NCI-H69 (cell line): ENCODE measurements around the gene KRT78.
"Not testable (repeated sequence)": the region's sequence is repeated elsewhere in the genome, so short reads cannot be mapped to it uniquely, and the experiment has no call there.

Experiments
- DNase-seq: peaks from one replicate; lab custom pipeline; 2025; lab: John Stamatoyannopoulos, UW

KRT78 gene, protein sequence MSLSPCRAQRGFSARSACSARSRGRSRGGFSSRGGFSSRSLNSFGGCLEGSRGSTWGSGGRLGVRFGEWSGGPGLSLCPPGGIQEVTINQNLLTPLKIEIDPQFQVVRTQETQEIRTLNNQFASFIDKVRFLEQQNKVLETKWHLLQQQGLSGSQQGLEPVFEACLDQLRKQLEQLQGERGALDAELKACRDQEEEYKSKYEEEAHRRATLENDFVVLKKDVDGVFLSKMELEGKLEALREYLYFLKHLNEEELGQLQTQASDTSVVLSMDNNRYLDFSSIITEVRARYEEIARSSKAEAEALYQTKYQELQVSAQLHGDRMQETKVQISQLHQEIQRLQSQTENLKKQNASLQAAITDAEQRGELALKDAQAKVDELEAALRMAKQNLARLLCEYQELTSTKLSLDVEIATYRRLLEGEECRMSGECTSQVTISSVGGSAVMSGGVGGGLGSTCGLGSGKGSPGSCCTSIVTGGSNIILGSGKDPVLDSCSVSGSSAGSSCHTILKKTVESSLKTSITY

DNA sequence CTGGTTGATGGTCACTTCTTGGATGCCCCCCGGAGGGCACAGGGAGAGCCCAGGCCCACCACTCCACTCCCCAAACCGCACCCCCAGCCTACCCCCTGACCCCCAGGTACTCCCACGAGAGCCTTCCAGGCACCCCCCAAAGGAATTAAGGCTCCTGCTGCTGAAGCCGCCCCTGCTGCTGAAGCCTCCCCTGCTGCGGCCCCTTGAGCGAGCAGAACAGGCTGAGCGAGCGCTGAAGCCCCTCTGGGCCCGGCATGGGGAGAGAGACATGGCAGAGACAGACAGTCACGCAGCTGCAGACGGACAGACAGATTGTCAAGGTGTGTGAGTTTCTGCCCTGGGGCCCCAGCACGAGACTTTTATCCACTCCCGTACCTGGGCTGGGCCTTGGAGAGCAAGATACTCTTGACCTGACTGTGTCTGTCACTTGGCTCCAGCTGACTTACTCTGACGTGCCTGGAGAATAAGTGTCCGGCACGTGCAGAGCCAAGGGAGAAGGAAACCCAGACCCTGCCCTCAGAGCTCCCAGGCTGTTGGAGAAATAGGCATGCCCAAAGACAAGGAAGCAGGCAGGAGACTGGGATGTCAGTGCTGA is at the start of gene KRT78:
TSS of gene KRT78 (minus strand) at position 334 of the 595 bp plus-strand sequence. CDS start at position 270, 64 bp downstream.
- DNase-seq: no peak

DNA sequence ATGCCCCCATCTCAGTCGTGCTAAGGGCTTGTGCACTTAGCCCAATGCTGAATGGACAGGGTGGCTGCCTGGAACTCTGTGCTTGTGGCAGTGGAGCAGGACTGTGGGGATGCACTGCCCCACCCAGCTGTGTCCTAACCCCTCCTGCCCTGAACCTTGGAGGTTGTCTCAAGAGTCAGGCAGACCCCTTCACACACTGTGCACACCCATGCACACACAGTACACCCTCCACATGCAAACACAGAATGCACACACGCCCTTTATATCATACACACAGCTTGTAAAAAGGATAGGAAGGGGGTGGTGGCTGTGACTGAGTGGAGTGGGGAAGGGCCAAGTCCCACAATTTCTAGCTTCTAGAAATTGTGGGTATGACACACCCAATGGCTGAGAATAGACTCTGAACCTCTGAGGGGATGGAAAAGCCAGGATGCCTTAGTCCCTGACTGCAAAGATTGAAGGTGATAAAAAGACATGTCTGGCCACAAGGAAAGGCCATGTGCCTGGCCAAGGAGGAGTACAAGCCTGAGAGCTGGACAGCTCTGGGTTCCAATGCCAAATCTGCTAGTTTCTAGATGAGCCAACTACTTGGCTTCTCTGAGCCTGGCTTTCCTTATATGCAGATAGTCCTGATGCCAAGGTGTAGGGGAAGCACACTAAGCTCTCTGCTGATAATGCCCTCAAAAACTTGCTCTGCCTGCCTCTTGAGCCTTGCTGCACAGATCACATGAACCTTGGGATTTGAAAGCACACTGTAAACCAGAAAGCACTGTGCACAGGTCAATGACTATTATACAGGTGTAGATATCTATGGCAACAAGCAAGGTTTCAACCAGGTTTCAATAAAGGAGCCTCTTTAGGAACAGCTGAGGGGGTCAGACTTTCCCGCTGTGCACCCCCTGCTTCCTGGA is 47.7 kb upstream of the KRT78 start:
- no peak for DNase-seq

DNA sequence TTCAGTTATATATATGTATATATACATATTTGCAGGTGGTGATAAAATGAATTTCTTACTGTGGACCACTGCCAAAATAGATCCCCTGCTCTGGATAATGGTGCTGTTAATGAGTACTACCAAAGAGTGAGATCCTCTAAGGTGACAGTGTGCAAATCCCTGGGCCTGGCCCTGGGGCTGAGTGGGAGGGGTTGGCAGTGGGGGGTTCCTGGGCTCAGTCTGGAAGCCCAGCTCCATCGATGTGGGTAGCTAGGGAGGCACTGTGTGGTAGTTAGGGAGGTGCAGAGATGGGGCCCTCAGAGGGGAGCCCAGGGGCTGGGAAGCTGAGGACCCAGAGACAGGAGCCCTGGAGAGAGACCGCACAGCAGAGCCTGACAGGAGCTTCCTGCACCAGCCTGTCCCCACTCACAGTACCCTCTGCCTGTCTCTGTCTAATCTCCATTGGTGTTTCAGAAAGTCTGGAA is 47.0 kb upstream of the KRT78 start:
- peak; percentile 93 for DNase-seq

DNA sequence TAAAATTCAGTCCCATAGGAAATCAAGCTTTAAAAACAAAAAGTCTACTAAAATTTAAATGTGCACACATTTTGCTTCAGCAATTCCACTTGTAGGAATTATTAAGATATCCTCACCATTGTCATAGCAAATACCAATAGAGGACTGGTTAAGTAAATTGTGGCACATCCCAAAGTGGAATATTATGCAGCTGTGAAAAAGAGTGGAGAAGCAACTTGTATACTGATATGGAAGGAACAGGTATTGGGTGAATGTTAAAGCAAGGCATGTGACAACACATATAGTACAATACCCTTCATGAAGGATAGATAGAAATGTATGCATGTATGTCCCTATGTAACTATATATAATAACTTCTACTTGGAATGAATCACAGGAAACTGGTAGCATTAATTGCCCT is 44.2 kb upstream of the KRT78 start:
- no peak for DNase-seq

DNA sequence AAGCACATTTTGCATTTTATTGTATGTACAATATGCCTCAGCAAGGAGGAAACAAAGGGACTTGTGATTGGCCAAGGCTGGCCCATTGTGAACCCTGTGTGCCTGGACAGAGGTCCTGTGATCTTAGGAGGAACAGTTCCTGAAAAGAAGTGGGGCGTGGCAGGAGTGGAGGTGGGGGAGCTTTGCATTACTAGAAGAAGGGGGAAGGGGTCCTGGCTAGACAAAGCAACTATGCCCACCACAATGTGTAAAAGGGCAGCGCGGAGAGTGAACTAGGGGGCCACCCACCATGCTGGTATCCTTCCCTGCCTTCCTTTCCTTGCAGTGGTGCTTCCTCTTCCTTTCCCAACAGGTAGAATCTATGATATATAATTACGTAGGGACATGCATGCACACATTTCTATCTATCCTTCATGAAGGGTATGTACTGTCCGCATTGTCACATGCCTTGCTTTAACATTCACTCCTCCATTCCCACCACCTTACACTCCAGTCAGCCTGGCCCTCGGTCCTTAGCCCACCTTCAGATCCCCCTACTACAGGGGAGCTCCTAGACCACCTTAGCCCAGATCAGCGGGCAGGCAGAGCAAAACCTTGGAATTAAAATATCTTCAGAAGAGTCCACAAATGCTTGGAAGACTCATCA is 43.5 kb upstream of the KRT78 start:
- no peak for DNase-seq

DNA sequence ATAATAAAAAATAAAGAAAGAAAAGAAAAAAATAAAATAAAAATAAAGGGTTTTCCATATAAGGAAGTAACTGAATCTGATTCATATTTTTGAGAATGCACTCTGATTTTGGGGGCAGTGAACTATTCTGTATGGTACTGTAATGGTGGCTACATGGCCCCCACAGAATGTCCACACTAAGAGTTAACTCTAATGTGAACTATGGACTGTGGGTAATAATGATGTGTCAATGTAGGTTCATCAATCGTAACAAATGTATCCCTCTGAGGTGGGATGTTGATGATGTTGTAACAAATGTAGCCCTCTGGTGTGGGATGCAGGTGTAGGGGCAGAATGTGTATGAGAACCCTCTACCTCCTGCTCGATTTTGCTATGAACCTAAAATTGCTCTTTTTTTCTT is 42.2 kb upstream of the KRT78 start:
- no peak for DNase-seq

DNA sequence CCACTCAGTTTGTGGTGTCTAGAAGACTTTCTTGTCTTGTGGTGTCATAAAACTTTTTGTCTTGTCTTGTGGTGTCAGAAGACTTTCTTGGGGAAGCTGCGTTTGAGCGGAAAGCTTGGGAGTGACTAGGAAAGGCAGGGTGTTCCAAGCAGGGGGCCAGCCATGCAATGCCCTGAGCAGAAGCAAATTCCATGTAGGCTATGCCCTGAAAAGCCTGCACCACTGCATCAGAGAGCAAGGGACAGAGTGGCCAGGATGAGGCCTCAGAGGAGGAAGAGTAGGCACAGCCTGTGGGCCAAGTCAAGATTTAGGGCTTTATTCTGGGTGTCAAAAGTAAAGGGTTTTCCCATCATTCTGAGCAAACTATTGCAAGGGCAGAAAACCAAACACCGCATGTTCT is 41.6 kb upstream of the KRT78 start:
- no peak for DNase-seq

DNA sequence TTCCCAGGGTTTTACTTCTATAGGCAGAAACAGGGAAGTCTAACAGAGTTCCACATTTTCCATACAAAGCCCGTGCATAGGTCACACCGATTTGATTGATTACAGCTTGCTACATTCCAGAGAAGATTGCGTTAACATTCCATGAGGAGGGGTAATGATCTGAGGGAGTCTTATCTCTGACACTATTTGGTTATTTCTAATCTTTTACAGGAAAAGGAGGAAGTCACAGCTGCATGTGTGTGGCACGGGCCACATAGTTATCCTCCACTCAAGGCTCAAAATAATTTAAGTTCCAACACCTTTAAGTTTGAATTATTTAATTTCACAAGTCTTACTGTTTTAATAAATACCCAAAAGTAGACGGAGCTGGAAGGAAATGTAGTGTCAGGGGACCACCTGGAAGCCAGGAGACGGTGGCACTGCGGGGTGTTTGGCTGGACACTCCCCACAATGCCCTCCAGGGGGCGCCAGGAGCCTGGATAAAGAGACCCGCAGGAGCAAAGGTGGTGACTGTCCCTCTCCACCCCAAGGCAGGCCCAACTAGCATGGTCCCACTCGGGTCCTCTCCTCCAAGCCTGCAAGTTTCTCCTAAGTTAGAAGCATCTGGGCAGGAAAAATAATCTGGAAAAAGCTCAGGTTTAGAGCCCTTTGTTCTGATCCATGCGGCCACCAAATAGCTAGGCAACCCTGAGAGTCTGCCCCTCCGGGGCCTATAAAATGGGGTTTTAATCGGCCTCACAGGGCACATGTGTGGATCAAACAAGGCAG is 35.9 kb upstream of the KRT78 start:
- DNase-seq: peak; percentile 77

DNA sequence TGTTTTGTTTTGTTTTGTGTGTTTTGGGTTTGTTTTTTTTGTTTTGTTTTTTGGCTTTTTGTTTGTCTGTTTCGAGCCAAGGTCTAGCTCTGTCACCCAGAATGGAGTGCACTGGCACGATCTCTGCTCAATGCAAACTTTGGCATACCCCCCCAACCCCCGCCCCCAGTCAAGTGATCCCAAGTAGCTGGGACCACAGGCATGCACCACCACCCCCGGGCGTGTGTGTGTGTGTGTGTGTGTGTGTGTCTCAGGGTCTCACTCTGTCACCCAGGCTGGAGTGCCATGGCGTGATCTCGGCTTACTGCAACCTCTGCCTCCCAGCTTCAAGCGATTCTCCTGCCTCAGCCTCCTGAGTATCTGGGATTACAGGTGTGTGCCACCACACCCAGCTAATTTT is 31.7 kb upstream of the KRT78 start:
- DNase-seq: not testable (repeated sequence)

DNA sequence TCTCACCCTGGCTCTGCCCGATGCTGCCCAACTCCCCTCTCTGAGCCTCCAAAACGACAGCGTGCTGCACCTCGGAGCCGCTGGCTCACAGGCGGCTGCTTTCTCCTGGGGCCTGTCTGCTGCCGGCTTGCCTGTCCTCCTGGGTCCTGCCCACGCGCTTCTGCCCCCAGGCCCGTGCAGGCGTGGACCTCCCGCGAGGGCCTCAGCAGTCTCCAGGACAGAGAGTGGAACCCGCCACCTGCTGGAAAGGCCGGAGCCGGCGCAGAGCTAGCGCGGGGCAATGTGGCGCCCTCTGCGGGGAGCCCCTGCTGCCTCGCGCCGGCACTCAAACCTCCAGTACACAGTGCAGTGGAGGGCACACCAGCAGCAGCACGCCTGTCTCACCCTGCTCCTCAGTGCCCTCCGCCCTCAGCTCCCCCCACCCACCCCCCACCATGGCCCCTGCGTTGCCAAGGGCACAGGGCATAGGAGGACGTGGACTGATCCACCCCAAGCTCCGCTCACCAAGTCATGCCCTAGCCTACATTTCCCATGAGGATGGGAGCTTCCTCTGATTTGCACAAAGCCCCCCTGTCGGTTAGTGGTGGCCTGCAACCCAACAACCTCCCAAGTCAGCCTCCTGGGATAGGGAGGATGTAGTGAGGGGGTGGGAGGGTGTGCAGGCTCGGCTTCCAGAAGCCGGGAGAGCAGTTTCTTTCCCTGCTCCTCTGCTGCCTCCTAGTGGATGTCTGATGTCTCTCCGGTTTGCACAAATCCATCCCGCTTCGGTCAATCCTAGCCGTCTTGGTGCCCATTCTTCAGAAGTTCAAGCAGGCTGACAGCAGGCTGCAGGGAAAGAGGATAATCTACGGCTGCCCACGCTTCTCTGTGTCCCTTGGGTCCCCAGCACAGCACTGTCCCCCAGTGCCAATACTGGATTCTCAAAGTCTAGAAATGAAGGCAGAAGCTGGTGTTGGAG is 30.9 kb upstream of the KRT78 start:
- DNase-seq: peak; percentile 96

DNA sequence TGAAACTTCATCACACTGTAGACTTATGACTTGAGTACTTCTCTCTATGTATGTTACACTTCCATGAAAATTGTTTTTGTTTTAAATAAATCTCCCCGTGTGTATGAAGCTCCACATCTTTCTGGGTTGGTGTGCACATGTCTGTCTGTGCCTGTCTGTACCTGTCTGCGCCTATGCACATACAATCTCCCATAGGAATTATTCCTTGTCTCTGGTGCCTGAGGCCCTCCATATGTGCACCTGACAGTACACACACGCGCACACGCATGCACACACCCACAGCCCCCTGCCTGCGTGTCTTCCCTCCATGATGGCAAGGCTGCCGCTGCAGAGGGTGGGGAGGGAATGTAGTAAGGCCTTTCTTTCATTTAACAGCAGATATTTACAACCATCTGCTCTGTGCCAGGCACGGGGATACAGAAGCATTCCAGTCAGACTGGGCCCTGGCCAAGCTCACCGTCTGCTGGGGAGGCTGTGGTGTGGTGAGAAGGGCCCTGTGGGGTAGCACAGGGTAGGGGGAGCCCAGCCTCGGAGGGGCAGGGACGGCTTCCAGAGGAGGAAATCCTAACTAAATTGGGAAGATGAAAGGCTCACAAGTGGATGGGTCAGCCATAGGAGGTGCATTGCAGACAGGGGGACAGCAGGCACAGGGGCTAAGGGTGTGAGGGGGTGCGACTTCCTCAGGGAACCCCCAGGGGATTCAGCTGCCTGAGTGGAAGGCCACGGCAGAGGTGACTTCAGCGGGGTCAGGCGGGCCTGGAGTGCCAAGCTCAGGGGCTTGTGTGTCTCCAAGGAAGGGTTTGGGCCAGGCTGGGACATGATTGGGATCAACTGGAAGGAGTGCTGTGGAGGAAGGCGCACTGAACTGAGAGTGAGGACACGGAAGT is 30.0 kb upstream of the KRT78 start:
- DNase-seq: peak; percentile 69

DNA sequence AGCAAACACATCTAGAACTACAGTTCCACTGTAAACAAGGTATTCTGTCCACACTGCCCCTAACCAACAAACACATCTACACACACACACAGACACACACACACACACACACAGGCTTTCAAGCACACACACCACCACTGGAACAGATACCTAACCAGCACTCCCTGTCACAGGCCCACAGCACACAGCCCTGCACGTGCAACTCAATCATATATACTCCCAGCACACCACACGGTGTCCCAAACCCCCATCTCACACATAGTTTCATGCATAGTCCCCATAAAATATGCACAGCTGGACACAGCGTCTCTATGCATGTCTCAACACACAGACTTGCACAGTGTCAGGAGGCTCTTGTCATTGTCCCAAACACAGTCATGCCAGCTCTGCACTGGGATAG is 28.4 kb upstream of the KRT78 start:
- no peak for DNase-seq

DNA sequence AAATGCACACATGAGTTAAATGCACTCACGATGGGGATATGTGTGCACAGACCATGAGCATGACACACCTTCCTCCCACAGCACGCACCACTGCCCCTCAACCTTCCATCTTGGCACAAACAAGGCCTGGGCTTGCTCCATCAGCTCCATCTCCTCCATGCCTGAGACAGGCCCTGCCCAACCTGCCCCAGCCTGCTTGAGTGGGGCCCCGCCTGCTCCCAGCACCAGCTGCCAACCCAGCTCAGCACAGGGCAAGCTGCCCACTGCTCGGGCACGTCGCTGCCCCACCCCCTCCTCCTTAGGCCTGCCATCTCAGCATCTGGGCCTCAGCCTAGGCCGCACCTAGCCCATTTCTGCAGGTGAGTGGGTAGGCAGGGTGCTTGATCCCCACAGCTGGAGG is 27.6 kb upstream of the KRT78 start:
- peak; percentile 62 for DNase-seq

DNA sequence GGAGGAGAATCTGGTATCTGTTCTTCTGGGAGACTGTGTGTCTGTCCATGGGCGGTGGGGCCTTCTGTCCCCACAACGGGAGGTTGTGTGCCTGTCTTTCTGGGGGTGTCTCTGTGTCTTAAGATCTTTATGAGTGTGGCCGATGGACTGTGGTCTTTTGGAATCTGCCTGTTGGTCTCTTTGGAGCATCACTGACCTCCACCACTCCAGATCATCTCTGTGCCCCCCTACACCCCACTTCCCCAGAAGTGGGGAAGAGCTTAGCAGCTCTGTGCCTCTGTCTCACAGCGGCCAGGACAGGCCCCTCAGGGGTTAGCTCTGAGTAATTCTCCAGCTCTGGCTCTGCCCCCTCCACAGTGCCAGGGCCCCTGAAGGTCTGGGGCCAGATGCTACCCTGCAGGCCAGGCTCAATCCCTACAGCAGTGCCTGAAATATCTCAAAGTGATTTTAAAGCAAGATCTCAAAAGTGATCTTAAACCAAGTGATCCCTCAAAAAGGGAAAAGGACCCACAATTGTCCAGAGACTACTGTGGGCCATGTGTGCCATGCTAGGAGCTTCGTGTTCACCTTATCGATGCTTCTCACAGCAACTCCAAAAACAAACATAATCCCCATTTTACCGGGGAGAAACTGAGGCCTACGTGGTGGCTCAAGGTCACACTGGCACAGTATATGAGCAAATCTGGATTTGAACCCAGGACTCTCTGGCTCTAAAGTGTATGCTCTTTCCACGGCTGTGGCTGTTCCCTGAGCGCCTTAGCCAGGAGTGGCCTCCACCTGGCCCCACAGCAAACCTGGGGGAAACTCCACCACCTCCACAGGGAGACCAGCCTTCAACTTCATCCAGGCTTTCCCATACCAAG is 26.0 kb upstream of the KRT78 start:
- DNase-seq: no peak

DNA sequence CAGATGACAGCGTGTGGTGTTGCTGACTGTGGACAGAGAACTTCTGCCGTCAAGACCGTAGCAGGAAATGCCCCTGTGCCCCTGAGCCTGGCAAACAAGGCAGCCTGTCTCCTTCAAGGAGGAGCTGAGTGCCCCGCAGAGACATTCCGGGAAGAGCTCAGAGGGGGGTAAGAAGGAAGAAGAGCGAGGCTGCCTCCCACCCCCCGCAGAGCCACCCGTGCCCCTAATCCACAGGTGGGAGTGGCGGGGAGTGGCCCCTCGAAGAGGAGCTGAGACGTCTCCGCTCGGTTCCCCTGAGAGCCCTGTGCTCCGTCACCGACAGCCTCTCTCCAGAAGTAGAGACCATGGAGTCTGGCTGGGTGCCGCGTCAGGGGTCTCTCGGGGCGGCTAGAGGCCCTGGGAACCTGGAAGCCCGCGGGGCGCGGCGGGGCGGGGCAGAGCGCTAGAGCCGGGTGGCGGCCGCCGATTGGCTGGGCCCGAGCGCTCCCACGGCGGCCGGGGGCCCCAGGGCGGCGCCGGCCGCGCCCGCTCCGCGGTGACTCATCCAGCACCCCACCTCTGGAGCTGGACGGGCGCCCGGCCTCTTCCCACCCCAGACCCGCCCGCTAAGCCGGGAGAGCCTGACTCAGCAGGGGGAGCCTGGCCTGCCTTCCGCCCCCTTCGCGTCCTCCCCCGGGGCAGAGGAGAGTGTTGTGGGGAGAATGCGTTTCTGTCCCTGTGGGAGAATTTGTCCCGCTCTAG is 25.2 kb upstream of the KRT78 start:
- DNase-seq: peak; percentile 94

DNA sequence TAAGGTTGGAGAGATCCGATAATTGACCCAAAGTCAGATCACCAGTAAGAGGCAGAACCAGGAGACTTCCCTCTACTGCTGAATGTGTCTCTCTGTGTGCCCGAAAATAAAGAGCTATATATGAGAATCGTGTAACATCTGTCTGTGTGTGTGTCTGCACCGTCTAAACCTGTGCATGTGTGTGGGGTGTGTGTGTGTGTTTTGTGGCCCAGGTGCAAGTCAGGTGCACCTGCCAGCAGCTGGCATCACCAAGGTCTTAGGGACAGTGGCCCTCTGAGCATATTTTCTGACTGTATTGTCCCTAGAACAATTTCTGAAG is 24.7 kb upstream of the KRT78 start:
- peak; percentile 82 for DNase-seq
